ENCODE results near the gene FAM163B.

Gene FAM163B

DNA sequence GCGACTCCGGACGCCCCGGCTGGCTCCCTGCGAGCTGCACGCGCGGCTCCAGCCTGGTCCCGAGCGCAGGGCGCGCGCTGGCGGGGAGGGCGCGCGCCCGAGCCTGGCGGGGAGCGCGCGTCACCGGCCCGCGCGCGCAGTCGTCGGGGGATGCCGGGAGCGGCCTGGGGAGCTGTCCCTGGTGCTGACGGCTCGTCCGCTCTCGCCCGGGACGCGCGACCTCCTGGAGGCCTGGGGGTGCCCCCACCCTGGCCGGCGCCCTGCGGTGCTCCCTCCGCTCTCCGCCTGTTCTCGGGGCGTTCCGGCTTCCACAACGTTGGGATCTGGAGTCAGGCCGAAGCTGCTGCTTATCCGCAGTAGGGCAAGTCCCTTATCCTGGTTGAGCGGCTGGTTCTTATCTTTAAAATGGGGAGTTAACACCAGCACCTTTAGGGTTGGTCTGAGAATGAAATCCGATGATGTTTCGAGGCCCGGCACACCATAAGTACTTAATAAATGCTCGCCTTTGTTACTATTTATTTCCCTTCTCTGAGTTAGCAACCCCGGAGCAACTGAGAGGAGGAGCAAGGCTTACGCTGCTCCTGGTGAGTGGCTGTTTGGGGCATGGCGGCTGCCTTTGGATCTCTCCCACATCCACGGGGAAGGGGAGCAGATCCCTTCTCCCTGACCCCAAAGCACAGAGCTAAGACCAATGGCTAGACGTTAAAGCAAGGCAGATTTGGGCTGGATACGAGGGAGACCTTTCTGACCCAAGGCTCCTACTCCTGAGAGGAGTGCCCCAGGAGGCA, at the start of gene FAM163B:
FAM163B (minus strand) TSS at position 79 of the 788 bp plus-strand sequence. CDS start 29,166 bp downstream, outside the sequence.
- DNase-seq = no peak

DNA sequence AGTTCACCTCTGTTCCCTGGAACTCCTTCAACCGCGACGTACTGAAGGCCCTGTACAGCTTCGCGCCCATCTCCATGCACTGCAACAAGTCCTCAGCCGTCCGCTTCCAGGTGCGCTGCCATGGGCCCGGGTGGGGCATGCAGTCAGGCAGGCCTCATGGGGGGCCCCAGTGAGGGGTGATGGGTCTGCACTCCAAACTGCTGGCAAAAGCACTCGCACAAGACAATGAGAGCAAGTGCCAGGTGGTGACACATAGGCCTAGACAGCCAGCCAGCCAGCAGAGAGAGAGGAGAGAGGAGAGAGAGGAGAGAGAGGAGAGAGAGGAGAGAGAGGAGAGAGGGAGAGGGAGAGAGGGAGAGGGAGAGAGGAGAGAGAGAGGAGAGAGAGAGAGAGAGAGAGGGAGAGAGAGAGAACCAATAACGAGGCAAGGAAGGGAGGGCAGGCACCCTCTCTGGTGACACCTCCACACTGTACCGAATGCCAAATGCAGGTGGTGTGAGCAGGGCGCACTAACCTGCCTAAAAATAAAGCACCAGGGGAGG, 48.0 kb upstream of the FAM163B start:
- peak; percentile 82 for DNase-seq

DNA sequence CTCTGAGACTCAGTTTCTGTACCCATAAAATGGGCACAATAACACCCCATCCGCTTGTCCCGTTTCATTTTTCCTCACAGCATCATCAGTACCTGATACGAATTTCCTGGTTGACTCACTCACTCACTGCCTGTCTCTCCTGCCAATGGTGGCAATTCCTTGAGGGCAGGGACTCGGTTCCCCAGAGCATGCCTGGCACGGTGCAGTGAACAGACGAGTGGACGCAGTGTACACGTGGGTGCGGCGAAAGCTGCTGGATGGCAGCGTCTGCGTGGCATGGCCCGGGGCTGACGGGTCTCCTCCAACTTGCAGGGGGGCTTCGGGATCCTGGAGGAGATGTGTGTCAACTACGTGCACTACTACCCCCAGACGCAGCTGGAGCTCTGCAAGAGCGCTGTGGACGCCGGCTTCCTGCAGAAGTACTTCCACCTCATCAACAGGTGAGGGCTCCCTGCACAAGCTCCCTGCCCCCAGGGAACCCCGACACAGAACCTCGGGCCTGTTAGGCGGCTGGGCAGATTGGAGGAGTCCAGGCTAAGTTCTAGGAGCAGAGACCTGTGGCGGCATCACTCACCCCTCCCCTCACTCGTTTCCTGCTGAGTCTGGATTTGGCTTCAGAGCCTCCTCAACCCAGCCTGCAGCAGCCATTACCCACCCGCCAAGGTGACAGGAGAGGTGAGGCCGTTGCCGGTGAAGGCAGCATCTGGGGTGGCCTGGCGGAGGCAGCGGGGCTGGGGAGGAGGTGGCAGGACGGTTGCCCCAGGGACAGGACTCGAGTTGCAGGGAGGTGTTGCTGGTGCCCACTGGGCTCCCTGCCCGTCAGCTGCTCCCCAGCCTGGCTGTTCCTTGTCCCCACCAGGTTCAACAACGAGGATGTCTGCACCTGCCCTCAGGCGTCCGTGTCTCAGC, 47.3 kb upstream of the FAM163B start:
- DNase-seq = no peak

DNA sequence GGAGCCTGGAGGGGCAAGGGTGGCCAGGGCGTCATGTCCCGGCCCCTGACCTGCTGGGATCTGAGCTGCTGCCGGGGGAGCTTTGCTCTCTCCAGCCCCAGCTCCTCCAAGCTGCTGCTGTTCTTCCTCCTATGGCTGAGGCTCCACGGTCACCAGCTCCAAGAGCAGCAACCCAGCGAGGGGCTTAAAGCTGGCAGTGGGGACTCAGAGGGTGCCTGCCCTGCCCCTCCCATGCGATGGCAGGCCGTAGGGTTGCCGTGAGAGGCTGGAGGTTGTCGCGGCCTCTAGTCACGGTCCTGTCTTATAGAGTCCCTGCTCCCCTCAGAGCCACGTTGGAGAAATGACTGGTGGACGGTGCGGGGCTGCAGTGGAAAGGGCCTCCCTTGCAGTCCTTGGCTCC, 46.5 kb upstream of the FAM163B start:
- no peak for DNase-seq

DNA sequence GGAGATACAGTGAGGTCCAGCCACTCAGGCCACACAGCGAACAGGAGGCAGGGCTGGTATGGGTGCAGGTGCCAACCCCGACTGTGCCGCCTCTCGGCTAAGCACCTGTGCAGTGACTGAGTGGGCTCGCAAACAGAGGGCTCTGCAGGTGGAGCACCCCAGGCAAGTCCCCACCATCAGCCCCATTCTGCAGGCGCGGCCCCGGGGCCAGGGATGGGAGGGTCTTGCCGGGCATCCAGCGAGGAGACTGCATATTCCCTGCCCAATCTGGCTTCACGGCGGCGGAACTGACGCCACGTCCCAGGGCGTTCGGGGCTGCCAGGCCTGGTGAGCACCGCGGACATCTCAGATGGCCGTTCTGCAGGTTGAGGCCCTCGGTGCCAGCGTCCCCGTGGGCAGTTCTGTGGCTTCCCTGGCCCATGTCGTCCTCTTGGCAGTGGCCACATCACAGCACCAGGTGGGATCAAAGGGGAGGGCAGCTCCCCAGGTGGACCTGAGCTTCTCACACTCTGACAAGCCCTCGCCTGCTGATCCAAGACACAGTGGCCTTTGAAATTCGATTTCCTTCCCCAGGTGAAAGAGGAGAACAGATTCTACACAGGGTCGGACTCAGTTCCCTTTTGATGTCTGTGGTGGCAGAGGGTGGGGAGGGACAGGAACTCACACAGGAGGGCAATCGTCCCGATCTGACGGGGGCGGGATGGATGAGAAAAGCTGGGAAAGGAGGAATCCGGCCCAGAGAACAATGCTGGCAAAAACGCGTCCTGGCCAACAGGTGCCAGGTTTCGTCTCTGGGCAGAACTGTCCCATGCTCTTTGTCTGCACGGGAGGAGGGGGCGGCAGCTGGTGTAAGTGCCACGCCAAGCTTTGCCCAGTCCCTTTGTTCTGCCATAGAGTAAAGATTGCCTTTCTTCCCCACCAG, 45.8 kb upstream of the FAM163B start:
- DNase-seq = no peak

DNA sequence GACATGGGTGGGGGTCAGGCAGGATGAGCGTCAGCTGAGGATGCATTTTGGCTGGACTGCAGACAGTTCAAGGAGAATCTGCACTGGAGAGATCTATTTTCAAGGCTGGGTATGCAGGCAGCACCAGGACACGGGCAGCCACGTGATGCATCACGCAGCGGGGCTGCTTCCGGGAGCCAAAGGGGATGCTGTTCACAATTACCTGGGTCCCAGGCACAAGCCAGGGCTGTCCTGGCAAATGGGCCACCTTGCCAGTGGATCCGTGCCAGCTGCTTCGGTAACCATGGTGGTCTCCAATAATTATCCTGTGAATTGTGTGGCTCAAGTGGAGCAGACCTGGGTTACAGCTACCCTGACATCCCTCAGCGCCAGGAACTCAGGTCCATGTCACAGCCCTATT, 44.4 kb upstream of the FAM163B start:
- DNase-seq = no peak

DNA sequence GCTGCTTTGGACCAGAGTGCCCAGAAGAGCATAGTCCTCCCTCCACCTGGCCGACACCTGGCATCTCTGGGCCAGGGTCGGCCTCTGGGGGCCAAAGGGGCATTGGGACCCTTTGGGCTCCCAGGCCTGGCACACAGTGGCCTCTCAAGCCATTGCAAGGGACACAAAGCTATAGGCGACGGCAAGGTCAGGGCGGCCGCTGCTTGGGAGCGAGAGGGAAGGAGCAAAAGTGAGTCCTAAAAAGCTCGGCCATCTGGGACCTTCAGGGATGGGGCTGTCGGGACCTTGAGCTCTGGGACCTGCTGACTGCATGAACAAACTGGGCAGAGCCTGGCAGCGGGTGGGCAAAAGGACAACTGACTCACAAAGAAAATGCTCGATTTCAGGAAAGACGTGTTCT, 40.8 kb upstream of the FAM163B start:
- DNase-seq = no peak

DNA sequence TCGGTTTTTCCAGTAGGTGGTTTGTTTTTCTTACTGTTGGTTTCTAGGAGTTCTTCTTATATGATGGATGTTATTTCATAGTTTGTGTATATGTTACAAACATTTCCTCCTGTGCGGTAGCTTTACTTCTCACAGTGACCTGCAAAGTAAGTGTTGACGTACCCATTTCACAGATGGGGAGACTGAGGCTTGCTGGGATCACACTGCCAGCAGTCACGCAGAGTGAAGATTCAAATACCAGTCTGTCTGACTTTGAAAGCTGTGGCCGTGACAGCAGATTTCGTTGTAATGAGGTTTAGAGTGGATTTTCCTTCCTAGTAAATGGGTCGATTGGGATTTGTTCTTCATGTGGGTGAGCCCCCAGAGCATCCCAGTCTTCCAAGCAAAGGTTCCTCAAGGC, 40.0 kb upstream of the FAM163B start:
- DNase-seq = no peak

DNA sequence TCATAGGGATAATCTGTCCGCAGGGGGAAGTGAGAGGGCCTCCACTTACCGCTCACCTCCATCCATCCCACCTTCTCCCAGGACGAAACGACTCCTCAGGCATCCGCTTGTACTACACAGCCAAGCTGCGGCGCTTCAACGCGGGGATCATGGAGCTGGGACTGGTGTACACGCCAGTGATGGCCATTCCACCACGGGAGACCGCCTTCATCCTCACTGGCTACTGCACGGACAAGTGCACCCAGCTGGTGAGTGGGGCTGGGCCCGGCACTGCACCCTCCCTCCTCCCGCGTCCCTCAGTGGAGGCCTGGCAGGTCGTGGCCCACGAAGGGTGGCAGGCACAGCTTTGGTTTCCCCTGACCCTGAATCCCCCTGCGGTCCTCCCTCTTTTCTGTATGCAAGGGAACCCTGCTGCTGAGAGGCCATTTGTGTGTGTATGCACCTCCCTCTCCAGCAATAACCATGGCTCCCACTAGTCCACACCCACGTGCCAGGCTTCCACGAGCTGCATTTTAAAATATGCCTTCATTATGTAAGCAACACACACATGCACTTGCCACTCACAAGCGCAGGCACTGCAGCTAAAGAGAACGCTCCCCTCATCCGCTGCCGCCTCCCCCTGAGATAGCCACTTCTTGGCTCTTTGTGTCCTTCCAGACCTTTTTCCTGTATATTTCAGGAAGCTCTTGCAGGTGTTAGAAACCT, 38.7 kb upstream of the FAM163B start:
- DNase-seq = no peak

DNA sequence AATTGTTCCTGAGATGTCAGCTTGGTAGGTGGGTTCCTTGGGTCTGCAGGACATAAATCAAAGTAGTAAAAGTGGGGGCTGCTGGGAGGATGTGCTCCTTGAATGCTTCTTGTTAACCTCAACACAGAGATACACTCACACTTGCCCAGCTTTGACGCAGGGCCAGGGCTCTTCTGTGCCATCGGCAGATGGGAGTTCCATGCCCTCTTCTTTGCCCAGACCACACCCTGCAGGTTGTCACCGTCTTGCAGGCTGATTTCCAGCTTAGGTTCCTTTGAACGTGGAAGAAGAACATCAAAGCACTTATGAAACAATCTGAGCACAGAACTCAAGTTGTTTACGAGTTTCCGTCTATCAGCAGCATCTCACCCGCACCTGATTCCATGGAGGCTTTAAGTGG, 38.0 kb upstream of the FAM163B start:
- no peak for DNase-seq

DNA sequence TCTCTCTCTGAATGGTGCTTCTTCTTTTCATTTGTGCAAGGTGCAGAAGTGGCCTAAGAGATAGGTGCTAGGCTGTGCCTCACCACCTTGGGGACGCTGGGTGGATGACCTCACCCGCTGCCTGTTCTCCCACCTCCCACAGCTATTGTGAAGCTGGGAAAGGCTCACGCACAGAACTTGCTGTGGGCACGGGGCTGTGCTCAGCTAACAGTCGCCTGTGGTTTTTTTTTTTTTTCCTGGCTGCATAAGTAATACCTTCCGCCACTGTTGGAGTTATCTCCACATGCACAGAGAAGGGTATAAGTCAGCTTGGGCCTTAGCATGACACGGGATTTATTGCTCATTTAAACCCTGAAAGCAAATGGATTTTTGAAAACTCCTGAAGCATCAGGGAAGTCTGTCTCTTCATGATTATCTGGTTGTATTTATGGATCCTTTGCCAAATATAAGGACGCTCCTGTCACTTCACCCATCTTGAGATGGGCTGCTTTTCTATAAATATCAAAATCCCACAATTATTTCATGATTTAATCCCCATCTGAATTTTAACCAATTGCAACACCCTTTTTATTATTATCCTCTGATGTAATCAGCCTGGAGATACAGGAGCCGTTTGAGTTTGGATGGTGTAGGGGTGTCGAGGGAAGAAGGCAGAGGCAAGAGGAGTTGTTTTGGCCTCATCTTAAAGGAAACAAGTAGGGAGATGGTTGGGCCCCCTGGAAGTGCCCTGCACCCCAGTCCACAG, 36.0 kb upstream of the FAM163B start:
- DNase-seq = no peak

DNA sequence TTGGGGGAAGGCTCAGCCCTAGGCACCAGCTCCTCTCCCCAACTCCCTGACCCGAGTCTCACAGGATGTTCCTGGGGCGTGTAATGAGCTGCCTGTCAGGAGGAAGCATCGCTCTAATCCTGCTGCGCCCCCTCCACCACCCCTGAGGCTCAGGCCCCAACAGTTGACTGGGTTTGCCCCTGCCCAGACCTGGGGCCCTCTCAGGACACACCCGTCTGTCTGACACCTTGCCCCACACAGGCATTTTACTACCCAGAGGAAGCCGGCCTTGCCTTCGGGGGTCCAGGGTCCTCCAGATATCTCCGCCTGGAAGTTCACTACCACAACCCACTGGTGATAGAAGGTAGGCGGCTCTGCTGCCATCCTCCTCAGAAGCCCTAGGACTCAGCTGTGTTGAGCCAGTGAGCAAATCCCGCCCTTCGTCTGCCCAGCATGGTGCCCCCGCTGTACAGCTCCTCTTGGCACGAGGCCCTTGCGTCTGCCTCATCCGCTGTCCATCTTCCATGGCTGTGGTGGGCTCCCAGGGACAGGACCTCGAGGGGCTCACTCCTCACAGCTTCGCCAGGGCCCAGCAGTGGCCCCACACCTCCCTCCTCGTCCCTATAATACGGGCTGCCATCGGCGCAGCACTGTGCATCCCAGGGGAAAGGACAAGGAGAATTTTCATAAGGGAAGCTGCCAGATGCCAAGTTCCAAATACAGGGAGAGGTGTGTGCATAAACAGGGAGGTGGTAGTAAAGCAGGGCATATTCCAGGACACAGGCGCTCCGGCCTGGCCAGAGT, 35.0 kb upstream of the FAM163B start:
- DNase-seq = peak; percentile 76

DNA sequence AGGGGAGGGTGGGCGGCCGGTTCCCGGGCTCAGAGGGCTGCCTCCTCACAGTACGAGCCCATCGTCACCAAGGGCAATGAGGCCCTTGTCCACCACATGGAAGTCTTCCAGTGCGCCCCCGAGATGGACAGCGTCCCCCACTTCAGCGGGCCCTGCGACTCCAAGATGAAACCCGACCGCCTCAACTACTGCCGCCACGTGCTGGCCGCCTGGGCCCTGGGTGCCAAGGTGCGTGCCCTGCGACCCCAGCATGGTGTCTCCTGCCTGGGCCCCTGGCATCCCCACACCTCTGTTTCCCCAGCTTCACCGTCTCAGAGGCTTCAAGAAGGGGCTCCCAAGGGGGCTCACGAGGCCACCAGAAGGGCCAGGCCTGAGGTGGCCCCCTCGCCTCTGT, 34.2 kb upstream of the FAM163B start:
- DNase-seq = no peak

DNA sequence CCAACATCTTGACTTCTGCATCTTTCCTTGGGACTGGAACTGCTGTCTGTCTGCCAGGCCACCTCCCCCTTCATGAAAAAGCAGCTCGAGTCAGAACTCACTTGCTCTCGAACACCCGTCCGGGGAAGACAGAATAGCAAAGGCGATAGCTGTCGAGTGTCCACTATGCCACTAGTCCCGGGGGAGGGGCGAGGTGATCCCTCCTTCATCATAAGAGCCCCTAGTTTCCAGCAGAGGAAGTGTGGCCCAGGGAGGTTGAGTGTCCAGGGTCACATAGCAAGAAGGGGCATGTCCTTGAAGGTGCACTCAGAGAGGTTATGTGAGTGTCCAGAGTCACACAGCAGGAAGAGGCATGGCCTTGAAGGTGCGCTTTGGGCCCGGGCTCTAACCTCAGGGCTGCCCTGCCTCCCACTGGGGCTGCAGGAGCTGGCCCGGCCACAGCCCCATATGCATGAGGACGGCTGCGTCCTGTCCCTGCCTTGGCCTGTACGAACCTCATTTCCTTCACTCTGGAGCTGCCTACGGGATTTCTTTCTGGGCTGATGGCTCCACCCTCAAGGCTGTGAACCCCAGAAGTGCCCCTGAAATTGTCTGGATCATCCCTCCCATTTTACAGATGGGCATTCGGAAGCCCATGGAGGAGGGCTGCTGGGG, 33.6 kb upstream of the FAM163B start:
- no peak for DNase-seq

DNA sequence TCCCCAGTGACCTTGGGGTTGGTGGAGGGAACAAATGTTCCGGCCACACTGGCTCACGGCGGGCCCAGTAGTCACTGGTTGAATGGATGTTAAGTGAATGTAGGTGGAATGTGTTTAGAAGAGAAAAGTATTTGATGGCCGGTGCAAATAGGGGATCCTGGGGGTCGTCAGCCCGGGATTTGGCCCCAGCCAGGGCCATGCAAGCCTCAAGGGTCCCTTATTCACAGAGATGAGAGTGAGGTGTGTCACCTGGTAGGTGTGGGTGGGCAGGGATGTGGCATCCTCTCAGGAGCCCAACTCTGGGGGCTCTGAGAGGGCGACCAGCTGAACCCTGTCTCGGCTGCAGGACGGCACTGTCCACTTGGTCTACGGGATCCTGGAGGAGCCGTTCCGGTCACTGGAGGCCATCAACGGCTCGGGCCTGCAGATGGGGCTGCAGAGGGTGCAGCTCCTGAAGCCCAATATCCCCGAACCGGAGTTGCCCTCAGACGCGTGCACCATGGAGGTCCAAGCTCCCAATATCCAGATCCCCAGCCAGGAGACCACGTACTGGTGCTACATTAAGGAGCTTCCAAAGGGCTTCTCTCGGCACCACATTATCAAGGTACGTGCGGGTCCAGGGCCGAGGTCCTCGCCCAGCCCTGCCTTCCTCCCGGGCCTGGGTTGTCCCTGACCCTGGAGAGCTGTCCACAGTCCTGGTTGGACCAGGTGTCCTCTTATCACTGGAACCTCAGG, 32.8 kb upstream of the FAM163B start:
- no peak for DNase-seq

DNA sequence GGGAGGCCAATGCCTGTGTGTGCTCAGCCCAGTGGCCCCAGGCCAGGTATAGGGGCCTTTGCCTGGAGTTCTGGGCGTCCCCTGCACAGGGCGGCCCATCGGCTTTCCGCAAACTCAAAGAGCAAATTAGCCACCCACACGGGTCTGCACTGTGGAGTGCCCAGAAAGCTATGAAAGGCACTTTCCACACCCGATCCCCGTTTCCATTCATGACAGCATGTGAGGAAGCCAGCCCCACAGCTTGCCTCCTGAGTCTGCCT, 32.1 kb upstream of the FAM163B start:
- DNase-seq = peak; percentile 38

DNA sequence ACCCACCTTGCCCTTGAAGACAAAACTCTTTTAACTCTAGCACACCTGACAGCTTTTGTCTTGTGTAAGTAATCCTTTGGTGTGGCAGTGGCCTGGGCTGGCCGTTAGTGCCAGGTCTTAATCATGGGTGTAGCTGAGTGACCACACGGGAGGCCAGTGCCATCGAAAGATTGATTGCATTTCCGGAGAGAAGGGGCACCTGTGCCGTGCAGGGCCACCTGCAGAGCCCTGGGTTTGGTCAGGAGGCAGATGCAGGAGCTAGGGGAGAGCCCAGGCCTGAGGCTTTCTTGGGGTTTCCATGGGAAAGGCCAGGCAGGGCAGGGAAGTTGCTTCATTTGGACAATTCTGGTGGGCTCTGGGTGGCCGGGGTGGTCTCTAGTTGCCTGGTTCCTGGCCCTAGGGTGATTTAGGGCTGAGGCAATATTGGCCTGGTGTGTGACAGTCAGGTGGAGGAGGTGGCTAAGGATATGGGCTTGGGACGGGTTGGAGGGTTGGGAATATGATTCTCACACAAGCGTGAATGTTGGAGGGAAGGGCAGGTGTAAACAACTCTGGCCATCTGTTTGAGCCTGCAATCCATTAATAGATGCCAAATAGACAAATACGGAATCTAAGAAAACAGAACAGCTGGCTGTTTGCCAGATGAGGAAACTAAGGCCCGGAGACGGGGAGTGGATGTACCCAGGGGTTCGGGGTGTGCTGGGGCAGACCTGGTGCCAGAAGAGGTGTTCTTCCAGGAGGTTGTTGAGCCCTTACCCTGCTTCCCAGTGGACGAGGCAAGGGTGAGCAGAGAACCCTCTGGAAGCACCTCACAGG, 31.6 kb upstream of the FAM163B start:
- DNase-seq = peak; percentile 83

DNA sequence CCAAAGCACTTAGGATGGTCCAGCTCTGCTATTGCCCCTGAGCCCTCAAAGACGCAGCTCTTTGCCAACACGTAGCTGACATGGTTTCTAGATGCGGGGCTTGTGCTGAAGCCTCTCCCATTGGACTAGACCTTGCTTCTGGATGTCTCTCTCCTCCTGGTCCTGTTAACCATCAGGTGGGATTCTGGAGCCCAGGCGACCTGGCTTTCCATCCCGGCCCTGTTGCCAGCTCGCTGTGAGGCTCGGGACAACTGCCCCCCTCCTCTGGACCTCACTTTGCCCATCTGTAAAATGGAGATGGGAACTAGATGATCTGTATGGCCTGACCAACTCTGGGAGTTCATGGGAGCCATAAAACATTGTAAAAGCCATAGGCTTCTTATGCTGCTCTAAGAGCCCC, 31.0 kb upstream of the FAM163B start:
- DNase-seq = no peak

DNA sequence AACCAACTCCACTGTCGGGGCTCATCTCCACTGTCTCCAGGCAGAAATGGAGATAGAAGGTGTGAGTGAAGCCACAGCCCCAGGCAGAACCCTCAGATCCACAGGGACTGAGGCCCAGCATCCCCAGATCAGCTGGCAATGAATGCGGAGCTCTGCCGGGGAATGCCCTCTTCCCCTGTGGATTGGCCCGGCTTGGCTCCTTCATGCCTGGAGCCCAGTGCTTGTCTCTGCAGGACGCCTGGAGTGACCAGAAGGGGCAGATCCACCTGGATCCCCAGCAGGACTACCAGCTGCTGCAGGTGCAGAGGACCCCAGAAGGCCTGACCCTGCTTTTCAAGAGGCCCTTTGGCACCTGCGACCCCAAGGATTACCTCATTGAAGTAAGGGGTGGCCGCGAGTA, 30.4 kb upstream of the FAM163B start:
- DNase-seq = no peak
